Measurements from ENCODE around the gene DUSP3. TPM values are rescaled to one million over a fixed set of nuclear protein-coding genes. Genes with fewer than 3 reads are reported as not detected.

The DUSP3 gene
- polyA plus RNA-seq, 1 experiment, result 27.9 TPM

DNA sequence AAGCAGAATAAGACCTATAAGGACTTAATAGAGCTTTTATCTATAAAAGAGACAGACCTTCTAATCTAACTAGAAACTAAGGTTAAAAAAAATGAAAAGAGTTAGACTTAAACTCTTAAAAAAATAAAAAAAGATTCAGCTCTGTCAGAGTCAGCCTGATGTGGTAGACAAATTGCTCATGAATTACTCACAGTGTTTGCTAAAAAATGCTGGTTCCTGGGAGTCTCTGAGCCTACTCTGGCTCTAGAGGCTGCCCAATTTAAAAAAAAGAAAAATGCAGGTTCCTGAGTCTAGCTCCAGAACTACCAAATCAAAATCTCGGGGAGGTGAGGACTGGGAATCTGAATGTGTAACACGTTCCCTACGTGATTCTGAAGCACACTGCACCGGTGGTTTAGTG, 38.2 kb downstream of the DUSP3 start:
- DNase-seq (ENCODE audit: low read depth), result no peak
- no peaks in the 10 kb centered on the region for H3K36me3 ChIP-seq (ENCODE audit: control insufficient read depth, insufficient read depth, low read length)
- H3K27me3 ChIP-seq (ENCODE audit: control insufficient read depth, insufficient read depth, low read length), result no peaks in the 10 kb centered on the region
- TF ChIP-seq CTCF (IDR thresholded peaks at IDR 0.05; ENCODE audit: insufficient read depth, low read depth, low read length), result no peak
- ChIA-PET POLR2A (no interaction called here), CTCF (interaction anchor here (0.6 to 2.8 kb wide), 7 partner anchors 10 to 164 kb away, joined by 3 to 16 read pairs (median 3); partner anchors contain the start of gene SOST)
- H3K4me3 ChIP-seq (ENCODE audit: low read depth, low read length), result no peak overlapping the region

DNA sequence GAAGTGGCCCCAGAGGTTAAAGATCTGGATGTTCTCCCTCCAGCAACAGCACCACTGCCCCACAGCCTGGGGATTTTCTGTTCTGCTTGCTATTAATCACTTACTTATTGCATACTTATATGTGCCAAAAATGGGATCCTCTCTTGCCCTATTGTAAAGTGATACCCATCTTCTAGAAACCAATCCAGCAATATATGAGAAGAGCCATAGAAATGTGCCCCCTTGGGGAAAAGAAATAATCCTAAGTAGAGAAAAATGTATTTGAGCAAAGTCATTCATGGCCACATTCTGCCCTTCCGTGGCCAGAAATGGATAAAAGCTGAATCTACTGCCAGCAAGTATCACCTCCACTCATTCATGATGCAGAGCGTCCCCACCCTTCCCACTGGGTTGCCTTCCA, 41.1 kb downstream of the DUSP3 start:
- TF ChIP-seq CTCF (IDR thresholded peaks at IDR 0.05; ENCODE audit: insufficient read depth, low read depth, low read length), result no peak
- ChIA-PET POLR2A (no interaction called here), CTCF (interaction anchor here (1.2 to 1.3 kb wide), 3 partner anchors 22 to 43 kb away, joined by 3 to 4 read pairs (median 3); no protein-coding TSS in a partner anchor)
- Histone ChIP-seq H3K36me3 (ENCODE audit: control insufficient read depth, insufficient read depth, low read length) (no peaks in the 10 kb centered on the region), H3K4me3 (ENCODE audit: low read depth, low read length) (no peak overlapping the region), H3K27me3 (ENCODE audit: control insufficient read depth, insufficient read depth, low read length) (no peaks in the 10 kb centered on the region)
- no peak for DNase-seq (ENCODE audit: low read depth)

- ChIA-PET POLR2A (interaction anchor here (0.6 kb wide), 1 partner anchor 18 kb away, joined by 4 read pairs; no protein-coding TSS in a partner anchor), CTCF (interaction anchor here (0.7 to 1.3 kb wide), 3 partner anchors 23 to 167 kb away, joined by 3 to 4 read pairs (median 3); no protein-coding TSS in a partner anchor)
- Histone ChIP-seq H3K4me3 (ENCODE audit: low read depth, low read length) (no peak overlapping the region), H3K27me3 (ENCODE audit: control insufficient read depth, insufficient read depth, low read length) (no peaks in the 10 kb centered on the region), H3K36me3 (ENCODE audit: control insufficient read depth, insufficient read depth, low read length) (no peaks in the 10 kb centered on the region)
- TF ChIP-seq CTCF (IDR thresholded peaks at IDR 0.05; ENCODE audit: insufficient read depth, low read depth, low read length), result no peak
- DNase-seq (ENCODE audit: low read depth), result no peak
These were observed 42.4 kb downstream of the DUSP3 start for GRCh38 chr17:43736389-43736788.

DNA sequence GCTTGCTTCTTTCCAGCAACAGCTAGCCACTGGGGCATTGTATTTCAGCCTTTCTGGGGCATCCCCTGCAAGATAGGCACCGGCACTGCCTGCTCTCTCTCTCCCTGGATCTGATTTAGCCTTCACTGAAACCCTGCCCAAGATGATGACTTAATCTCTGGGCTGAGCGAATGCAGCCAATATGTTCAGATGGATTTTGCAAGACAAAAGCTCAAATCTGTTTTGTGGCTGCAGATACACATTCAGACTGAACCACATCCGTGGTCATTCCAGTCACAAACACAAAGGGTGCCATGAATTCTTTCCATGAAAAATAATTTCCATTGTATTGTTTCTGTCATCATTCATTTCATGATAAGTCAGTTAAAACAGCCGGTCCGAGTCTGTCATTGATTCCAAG, 44.4 kb downstream of the DUSP3 start:
- ChIA-PET CTCF (interaction anchor here (1.3 kb wide), 1 partner anchor 26 kb away, joined by 4 read pairs; no protein-coding TSS in a partner anchor), POLR2A (no interaction called here)
- no peaks in the 10 kb centered on the region for H3K36me3 ChIP-seq (ENCODE audit: control insufficient read depth, insufficient read depth, low read length)

GRCh38 chr17:43733956-43734355, 44.8 kb downstream of the DUSP3 start:
- POLR2A ChIA-PET, result no interaction called here
- TF ChIP-seq CTCF (IDR thresholded peaks at IDR 0.05; ENCODE audit: insufficient read depth, low read depth, low read length), result no peak
- Histone ChIP-seq H3K4me3 (ENCODE audit: low read depth, low read length) (no peak overlapping the region), H3K36me3 (ENCODE audit: control insufficient read depth, insufficient read depth, low read length) (no peaks in the 10 kb centered on the region), H3K27me3 (ENCODE audit: control insufficient read depth, insufficient read depth, low read length) (no peaks in the 10 kb centered on the region)
- DNase-seq (ENCODE audit: low read depth), result no peak
- CTCF ChIA-PET, result interaction anchor here (0.7 to 1.3 kb wide), 3 partner anchors 10 to 39 kb away, joined by 4 read pairs; no protein-coding TSS in a partner anchor

More for the DNA sequence above, 44.4 kb downstream of the DUSP3 start:
- no peaks in the 10 kb centered on the region for H3K27me3 ChIP-seq (ENCODE audit: control insufficient read depth, insufficient read depth, low read length)
- peak; percentile 48 for DNase-seq (ENCODE audit: low read depth)
- no peak for TF ChIP-seq CTCF (IDR thresholded peaks at IDR 0.05; ENCODE audit: insufficient read depth, low read depth, low read length)
- H3K4me3 ChIP-seq (ENCODE audit: low read depth, low read length), result no peak overlapping the region

All from BJ (cell line).